NT2/D1 (cell line): ENCODE measurements around the gene ACTR3.

Source experiments
- SUZ12 ChIP-seq: IDR thresholded peaks from 2 replicates; pipeline ENCODE4 v1.6.1; 2011; ENCODE audit not compliant: insufficient read length, insufficient read depth; ENCODE audit errors: extremely low read depth
- YY1 ChIP-seq: IDR thresholded peaks from 2 replicates; pipeline ENCODE4 v1.6.1; 2011; ENCODE audit not compliant: insufficient read length, insufficient read depth
- ZNF274 ChIP-seq: IDR thresholded peaks from 2 replicates; pipeline ENCODE4 v1.6.1; 2011; ENCODE audit warnings: mild to moderate bottlenecking, low read depth, low read length

- TF ChIP-seq YY1 (no peak), ZNF274 (no peak), SUZ12 (no peak)
These were observed 75.8 kb downstream of the ACTR3 start for GRCh38 chr2:113965644-113966043.
